ENCODE data around the gene DHCR24.
A peak's percentile ranks its signal among the peaks of the same experiment; 100 is the strongest.

Gene DHCR24

DNA sequence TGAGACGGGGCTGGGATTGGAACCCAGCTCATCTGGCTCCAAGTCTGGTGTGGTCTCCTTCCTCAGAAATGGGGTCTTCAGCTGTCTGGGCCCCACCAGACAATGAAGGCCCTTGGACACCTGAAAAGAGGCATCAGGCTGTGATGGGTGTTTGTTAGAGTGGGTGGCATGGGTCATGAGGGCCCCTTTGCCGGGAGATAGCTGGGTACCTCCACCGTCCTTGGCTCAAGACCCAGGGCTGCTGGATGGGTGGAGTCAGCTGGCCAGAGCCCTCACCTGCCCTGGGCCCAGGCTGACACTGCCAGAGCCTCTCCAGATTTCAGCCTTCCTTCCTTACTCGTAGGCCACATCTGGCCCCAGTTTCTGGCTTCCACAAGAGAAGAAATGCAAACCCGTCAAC, 72.4 kb downstream of the DHCR24 start:
- DNase-seq, result no peak

- DNase-seq, result no peak
These were observed 72.9 kb downstream of the DHCR24 start for GRCh38 chr1:54814126-54814498.

GRCh38 chr1:54813485-54814125, 73.4 kb downstream of the DHCR24 start:
- DNase-seq, result no peak

DNA sequence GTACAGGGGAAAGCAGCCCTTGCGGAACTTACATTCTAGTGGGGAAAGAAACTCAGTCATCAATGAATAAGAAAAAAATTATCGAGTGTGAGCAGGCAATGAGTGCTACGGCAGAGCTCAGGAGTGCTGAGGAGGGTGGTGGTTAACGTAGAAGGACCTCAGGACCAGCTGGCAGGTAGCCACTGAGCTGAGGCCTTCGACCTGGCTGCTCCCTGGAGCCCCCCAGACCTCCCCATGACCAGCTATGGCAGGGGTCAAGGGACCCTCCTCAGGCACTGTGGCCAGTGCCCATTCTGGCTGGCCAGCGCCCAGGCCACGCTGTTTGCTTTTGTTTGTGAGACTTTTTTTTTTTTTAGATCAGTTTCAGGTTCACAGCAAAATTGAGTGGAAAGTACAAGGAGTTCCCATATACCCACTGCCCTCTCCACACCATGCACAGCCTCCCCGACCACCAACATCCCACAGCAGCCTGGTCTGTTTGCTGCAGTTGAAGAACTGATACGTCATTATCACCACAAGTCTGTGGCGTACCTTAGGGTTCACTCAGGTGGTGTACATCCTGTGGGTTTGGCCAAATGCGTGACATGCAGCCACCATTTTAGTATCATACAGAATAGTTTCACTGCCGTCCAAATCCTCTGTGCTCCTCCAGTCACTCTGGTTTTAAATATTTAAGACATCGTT, 74.1 kb downstream of the DHCR24 start:
- DNase-seq, result no peak

GRCh38 chr1:54811739-54812655, 75.0 kb downstream of the DHCR24 start:
- no peak for DNase-seq

- DNase-seq, result no peak
These were observed 75.9 kb downstream of the DHCR24 start for GRCh38 chr1:54811066-54811465.

DNA sequence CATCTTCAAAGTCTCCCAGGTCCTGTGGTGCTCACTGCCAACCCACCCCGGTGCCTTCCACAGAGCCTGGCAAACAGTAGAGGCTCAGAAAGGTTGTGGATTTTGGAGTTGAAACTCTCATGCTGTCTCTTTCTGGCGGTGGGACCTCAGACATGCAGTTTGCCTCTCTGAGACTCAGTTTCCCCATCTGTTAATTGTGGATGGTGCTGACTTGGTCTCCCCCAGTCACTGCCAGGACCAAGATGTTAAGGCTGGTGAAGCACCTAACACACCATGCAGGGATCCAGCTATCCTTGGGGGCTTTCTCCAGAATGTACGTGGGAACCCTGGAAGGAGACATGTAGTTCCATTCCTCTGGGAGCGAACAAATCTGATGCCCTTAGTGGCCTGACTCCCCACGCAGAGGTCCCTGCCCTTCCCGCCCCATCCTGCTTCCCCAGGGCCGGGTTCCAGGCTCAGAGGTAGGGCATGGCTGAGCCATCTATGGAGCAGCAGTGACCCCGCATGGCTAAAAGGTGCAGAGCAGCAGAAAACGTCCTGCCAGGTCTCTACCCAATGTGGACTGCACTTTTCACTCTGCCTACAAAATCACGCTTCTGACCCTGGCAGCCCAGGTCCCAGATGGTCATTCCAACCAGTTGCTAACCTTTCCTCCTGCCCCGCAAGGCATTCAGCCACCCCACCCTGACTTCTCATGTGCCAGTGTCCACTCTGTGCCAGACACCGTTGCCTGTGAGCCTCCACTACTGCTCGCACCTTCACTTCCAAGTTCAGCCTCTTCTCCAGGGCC, 76.6 kb downstream of the DHCR24 start:
- peak; percentile 87 for DNase-seq

DNA sequence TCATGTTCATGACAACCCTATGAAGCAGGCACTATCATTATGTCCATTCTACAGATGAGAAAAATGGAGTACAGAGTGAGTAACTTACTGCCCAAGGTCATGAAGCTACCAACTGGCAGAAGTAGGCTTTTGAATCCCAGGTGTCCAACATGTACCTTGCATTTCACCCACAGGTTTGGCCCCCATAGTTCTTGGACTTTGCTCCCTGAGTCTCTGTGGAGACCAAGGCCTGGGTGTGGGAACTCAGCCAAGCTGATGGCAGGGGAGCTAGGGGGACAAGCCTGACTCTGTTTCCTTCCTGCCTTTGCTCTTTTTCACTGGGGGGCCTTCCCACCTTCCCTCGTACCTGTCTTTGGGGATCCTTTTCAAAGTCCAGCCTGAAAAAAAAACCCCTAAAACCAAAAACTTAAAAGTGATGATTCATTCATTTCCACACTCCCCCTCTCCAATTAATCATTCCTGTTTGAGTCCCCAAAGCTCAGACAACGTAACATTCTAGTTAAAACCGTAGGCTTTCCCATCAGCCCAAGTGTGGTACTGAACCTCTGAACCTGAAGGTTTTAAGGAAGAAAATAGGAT, 77.4 kb downstream of the DHCR24 start:
- DNase-seq, result no peak

DNA sequence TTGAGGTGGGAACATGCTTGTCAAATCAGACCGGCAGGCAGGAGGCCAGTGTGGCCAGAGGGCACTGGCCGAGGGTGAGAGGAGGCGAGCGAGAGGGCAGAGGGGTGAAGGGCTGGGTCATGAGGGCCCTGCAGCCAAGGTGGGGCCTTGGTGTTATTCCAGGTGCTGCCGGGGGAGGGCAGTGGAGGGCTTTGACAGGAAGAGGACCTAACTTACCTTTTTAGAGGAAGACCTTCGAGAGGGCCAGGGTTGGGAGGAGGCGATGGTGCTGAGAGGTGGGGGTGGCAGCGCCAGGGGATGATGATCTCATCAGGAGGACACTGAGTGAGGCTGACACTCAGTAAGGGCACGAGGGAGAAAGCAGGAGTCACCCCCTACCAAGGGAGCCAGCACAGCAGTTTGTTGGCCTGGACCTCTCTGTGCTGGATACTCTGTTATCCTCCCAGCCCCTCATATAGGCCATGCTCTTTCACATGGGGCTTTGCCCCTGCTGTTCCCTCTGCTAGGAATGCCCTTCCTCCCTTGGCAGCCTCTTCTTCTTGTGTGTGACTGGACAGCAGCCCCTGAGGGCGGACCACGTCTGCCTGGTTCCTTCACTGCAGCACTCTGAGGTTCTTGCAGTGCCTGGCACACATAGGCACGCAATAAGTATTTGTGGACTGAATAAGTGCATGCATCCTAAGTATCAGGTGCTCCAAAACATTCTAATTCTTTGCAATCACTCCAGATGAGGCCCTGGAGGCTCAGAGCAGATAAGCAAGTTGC, 78.4 kb downstream of the DHCR24 start:
- DNase-seq, result peak; percentile 15

- DNase-seq, result no peak
These were observed 79.2 kb downstream of the DHCR24 start for GRCh38 chr1:54807756-54808155.

- DNase-seq, result no peak
These were observed 79.9 kb downstream of the DHCR24 start for GRCh38 chr1:54806931-54807611.

DNA sequence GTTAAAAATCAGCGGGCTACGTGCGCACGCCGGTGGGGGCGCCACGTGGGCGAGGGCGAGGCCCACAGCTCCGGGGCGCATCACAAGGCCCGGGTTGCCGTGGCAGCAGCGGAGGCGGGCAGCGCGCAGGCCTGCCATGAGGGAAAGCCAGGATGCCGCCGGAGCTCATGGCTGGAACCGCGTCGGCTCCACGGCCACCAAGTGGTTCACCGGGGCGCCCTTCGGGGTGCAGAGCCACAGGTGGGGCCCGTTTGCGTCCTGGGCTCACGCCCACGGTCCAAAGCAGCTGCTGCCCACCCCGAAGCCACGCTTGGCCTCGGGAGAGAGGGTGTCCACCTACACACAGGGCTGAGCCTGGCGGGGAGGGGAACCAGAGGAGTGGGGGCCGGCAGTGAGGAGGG, 81.0 kb downstream of the DHCR24 start:
- no peak for DNase-seq

DNA sequence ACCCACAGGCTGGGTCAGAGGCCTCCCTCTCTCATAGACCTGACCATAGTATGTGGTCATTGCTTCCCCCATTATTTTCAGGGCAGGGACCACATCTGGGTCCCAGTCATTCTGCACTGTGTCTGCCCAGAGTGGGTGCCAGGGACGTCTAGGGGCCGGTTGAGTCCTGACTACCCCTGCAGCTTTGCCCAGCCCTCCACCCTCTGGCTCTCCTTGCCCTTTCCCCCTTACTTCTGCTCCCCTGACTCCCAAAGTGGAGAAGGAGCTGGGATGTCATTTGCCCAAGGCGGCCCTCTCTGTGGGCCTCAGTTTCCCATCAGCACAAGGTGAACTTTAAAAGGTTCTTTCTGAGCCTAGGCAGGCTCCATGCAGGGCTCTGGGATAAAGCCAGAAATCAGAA, 81.5 kb downstream of the DHCR24 start:
- DNase-seq, result no peak

- DNase-seq, result no peak
These were observed 82.4 kb downstream of the DHCR24 start for GRCh38 chr1:54804471-54805132.

DNA sequence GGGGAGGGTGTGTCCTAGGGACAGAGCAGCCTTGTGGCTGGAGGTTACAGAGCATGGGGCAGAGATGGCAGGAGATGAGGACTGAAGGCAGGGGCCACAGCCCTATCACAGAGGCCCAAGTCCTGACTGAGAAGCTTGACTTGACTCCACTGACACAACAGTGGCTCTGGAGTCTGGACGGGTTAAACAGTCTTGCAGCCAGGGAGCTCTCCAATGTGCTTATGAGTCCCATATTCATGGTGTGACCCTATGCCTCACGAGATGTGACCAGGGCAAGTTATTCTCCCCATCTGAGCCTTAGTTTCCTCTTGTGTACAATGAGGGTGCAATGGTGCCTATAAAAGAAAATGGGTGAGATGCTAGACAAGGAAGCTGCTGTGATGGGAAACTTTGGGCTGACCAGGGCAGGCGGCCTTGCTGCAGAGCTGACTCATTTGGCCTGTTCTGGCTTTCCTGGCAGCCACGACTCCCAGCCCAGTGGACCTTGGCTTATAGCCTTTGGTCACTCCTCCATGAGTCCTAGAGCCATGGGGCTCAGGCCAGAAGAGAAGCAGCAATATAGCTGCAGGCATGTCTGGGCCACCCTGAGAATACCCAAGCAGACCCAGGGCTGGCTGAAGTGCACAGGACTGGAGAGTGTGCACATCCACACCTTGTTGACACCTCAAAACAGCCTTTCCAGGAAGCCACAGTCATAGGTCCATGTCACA, 83.1 kb downstream of the DHCR24 start:
- DNase-seq, result no peak

GRCh38 chr1:54800899-54801759, 85.9 kb downstream of the DHCR24 start, which contains the start of gene TTC22:
Gene TTC22, minus strand, starts transcription at chr1:54801323. Its CDS starts 160 bp downstream, at chr1:54801163.
- DNase-seq, result no peak

DNA sequence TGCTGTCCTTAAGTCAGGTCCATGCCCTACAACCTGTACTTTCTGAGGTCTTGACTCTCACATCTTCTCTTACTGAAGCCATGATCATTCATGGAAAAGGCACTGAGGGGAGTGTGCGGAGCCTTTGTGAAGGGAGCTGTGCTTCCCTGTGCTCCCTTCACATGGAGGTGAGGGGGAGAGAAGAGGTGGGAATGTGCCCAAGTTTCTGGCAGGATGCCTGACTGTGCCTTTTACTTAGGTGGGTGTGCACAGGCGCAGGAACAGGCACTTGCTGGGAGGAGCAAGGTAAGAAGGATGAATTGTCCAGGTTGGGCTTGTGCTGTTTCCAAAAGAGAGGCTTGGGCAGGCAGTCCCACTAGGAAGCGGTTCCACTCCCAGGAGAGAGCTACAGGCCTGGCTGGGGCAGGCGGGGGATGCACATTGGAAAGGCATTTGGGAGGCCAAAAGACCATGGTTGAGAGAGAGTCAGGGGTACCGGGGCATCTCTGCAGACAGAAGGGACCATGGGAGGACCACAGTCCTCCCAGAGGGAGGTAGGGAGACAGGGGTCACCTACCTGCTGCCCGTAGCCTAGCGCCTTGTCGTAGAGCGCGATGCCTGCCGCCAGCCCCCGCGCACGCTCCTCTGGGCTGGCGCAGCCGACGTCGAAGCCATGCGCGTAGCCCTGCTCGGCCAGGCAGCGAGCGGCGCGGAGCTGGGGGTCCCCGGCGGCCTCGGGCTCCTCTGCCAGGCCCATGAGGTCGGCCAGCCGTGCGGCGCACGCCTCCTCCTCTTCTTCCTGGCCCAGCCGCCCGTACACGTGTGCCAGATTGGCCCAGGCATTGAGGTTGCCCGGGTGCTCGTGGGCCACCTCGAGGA, 86.7 kb downstream of the DHCR24 start:
- DNase-seq, result no peak

Data from NCI-H82 (cell line).